ENCODE measurements around the gene FAM170B.

Gene FAM170B

GRCh38 chr10:49081547-49082275 is 52.1 kb downstream of the FAM170B start:
- Histone ChIP-seq H3K79me2 (ENCODE audit: control insufficient read depth, insufficient read depth, low read length, poor library complexity) (no peaks in the 10 kb centered on the region), H4K91ac (ENCODE audit: low read depth, low read length) (no peak overlapping the region), H2BK120ac (ENCODE audit: insufficient read depth, low read length, poor library complexity) (no peak overlapping the region), H3K36me3 (ENCODE audit: control insufficient read depth in 1 of 2, insufficient read depth in 2 of 2, low read length in 2 of 2) (no peaks in the 10 kb centered on the region), H3K79me1 (ENCODE audit: low read length) (no peaks in the 10 kb centered on the region), H2AK5ac (ENCODE audit: low read length) (no peak overlapping the region), H3K23ac (ENCODE audit: low read length) (no peak overlapping the region), H3K4ac (ENCODE audit: low read depth, low read length) (no peak overlapping the region), H3K27ac (ENCODE audit: low read depth, low read length) (no peak overlapping the region), H3K4me3 (ENCODE audit: low read depth, low read length) (no peak overlapping the region), H2BK12ac (ENCODE audit: low read length) (no peak overlapping the region), H4K12ac (ENCODE audit: low read depth, low read length) (no peak overlapping the region), H3K9me3 (ENCODE audit: insufficient read depth, low read depth, low read length) (no peaks in the 10 kb centered on the region), H3K4me1 (ENCODE audit: control insufficient read depth in 1 of 2, insufficient read depth in 2 of 2, low read length in 2 of 2) (no peaks in the 10 kb centered on the region), H4K8ac (ENCODE audit: low read depth, low read length) (no peak overlapping the region), H2BK5ac (ENCODE audit: low read depth, low read length, poor library complexity) (no peak overlapping the region), H3K4me2 (ENCODE audit: low read length) (no peak overlapping the region), H2AFZ (ENCODE audit: insufficient read depth, low read length, poor library complexity) (no peak overlapping the region), H3K18ac (ENCODE audit: low read length) (no peak overlapping the region), H3K9ac (ENCODE audit: low read length) (no peak overlapping the region), H3K14ac (ENCODE audit: low read length) (no peak overlapping the region), H3K27me3 (ENCODE audit: insufficient read depth, low read length) (no peaks in the 10 kb centered on the region)
- WGBS (ENCODE audit: extremely low coverage, insufficient coverage, insufficient read length): no CpG with 5 or more reads among the region's 9 CpGs
- no peak for DNase-seq
